Tibial nerve (tissue), 4 donors: ENCODE measurements around the gene CEP170B. TPM values are rescaled to one million over a fixed set of nuclear protein-coding genes. Genes with fewer than 3 reads are reported as not detected.

Experiments
- DNase-seq, 2 donors: peaks; one replicate each; pipeline ENCODE4 v3.0.0-alpha.2; 2019; ENCODE audit warnings: low spot score in 2 of 2
- H3K27ac ChIP-seq, 4 donors: fragments of 200-600 bp; sonication (generic) in 3 of 4; one replicate each; pipeline ENCODE4 v1.5.1; 2017 to 2019; ENCODE audit warnings: mild to moderate bottlenecking in 1 of 4
- H3K27me3 ChIP-seq, 2 donors: fragments of 200-600 bp; sonication (generic) in 1 of 2; one replicate each; pipeline versions ENCODE4 v1.5.1 to v1.6.0; 2017 to 2019
- H3K36me3 ChIP-seq, 3 donors: fragments of 200-600 bp; sonication (generic); one replicate each; pipeline ENCODE4 v1.5.1; 2018 to 2019
- H3K4me1 ChIP-seq, 4 donors: fragments of 200-600 bp; sonication (generic) in 3 of 4; one replicate each; pipeline ENCODE4 v1.5.1; 2017 to 2019
- H3K4me3 ChIP-seq, 4 donors: fragments of 200-600 bp; sonication (generic) in 3 of 4; one replicate each; pipeline ENCODE4 v1.5.1; 2017 to 2019; ENCODE audit warnings: mild to moderate bottlenecking in 1 of 4, moderate library complexity in 1 of 4
- H3K9me3 ChIP-seq, 4 donors: fragments of 200-600 bp; sonication (generic) in 3 of 4; one replicate each; pipeline ENCODE4 v1.5.1; 2017 to 2019
- EP300 ChIP-seq, 2 donors: sonication (generic); formaldehyde crosslinking; IDR thresholded peaks; one replicate each; pipeline ENCODE4 v1.6.1; 2017; ENCODE audit warnings: antibody characterized with exemption in 2 of 2, mild to moderate bottlenecking in 1 of 2
- POLR2A ChIP-seq, 2 donors: fragments of 450-650 bp; IDR thresholded peaks; one replicate each; pipeline ENCODE4 v1.6.1; 2017; ENCODE audit warnings: antibody characterized with exemption in 2 of 2, mild to moderate bottlenecking in 2 of 2, moderate library complexity in 2 of 2
- WGBS, 2 donors: methylation state at CpG; one replicate each; pipeline ENCODE4 v1.1.5; 2018; 5-methylcytosine and 5-hydroxymethylcytosine counted together
- total RNA-seq, 4 donors: library from RNA; depleted of rRNA; stranded (reverse); fragments of >200 nt; gene quantifications; one replicate each; pipeline ENCODE4 v1.1.0, GENCODE V29; 2016
- TF ChIP-seq, protein P1 (sequence below), 5 experiments: fragments of 200-600 bp in 3 of 5; fragments of 450-650 bp in 2 of 5; sonication (generic) in 3 of 5; IDR thresholded peaks; one replicate each; pipeline ENCODE4 v1.5.1; 2016 to 2019; ENCODE audit warnings: antibody characterized with exemption in 5 of 5, mild to moderate bottlenecking in 3 of 5, moderate library complexity in 2 of 5

CEP170B gene
- total RNA-seq, 4 donors from 2014 or later, result 10.1 to 36.3 (median 13.0) TPM

DNA sequence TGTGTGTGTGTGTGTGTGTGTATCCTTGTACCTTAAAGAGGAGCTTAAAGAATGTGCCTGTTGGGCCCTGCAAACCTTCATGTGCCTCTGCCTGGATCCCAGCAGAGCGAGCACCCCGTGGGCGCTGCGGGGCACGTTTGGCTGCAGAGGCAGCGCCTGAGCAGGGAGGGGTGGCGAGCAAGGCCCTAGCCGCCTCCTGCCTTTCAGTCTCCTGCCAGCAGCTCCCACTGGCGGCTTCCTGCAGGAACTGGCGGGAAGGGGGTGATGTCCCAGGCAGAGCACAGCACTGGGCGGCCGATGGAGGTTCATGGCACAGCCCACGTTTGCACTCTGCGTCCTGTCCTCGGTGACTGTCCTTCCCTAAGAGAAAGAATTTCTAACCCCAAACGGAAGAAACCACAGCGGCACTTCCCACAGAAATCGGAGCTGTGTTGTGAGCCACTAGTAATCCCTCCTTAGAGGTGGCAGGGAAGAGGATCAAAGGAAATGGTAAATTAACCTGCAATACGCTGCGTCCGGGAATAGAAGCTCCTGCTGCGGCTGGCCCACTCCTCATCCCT lies 44.3 kb upstream of the CEP170B start:
- Histone ChIP-seq H3K9me3 (peaks cover 0 to 5% (median 0%) of the 10 kb centered on the region in 4 donors), H3K27me3 (no peaks in the 10 kb centered on the region), H3K27ac (peak overlapping the region in 1 of 4 donors; percentile 37), H3K4me3 (no peak overlapping the region), H3K4me1 (peaks cover 0 to 32% (median 14%) of the 10 kb centered on the region in 4 donors), H3K36me3 (peaks cover 0 to 10% (median 0%) of the 10 kb centered on the region in 3 donors)
- 12 to 22% methylated on average over 16 to 22 of the region's 22 CpGs for WGBS, 2 donors
- TF ChIP-seq POLR2A (IDR thresholded peaks at IDR 0.05), result no peak
- TF ChIP-seq EP300 (IDR thresholded peaks at IDR 0.05), result no peak
- TF ChIP-seq, protein P1, sequence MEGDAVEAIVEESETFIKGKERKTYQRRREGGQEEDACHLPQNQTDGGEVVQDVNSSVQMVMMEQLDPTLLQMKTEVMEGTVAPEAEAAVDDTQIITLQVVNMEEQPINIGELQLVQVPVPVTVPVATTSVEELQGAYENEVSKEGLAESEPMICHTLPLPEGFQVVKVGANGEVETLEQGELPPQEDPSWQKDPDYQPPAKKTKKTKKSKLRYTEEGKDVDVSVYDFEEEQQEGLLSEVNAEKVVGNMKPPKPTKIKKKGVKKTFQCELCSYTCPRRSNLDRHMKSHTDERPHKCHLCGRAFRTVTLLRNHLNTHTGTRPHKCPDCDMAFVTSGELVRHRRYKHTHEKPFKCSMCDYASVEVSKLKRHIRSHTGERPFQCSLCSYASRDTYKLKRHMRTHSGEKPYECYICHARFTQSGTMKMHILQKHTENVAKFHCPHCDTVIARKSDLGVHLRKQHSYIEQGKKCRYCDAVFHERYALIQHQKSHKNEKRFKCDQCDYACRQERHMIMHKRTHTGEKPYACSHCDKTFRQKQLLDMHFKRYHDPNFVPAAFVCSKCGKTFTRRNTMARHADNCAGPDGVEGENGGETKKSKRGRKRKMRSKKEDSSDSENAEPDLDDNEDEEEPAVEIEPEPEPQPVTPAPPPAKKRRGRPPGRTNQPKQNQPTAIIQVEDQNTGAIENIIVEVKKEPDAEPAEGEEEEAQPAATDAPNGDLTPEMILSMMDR (IDR thresholded peaks at IDR 0.05), result peak; percentile 25 to 66 (median 54)
- DNase-seq, result no peak

DNA sequence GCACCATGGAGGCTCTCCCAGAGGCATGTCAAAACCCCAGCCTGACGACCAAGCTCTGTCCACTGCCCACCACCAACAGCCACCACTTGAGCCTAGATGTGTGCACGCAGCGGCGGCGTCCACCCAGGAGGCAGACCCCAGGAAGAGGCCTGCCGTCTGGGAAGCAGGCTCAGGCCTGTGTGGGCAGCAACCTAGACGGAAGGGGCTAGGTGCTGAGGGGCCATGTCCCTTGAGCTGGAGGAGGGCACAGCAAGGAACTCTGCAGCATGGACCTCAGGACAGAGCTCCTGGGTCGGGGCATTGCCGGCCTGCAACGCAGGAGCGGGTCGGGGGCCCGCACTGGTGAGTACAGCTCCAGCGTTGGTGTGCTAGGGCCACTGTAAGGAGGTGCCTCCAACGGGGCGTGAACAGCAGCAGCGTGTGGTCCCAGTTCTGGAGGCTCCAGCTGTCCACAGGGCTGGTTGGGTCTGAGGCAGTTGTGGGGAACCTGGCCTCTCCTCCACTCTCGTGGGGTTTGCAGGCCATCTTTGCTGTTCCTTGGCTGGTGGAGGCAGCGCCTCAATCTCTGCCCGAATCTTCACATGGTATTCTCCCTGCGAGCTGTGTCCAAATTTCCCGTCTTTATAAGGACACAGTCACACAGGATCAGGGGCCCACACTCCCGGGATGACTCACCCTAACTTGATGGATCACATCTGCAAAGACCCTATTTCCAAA lies 43.7 kb upstream of the CEP170B start:
- Histone ChIP-seq H3K9me3 (peaks cover 0 to 5% (median 0%) of the 10 kb centered on the region in 4 donors), H3K4me3 (no peak overlapping the region), H3K27ac (no peak overlapping the region), H3K4me1 (peaks cover 0 to 37% (median 19%) of the 10 kb centered on the region in 4 donors), H3K36me3 (peaks cover 0 to 10% (median 0%) of the 10 kb centered on the region in 3 donors), H3K27me3 (no peaks in the 10 kb centered on the region)
- WGBS, 2 donors, result 83 to 84% methylated on average over 16 to 23 of the region's 23 CpGs
- TF ChIP-seq POLR2A (IDR thresholded peaks at IDR 0.05) (no peak), EP300 (IDR thresholded peaks at IDR 0.05) (no peak)
- TF ChIP-seq, protein P1 (IDR thresholded peaks at IDR 0.05), result no peak
- DNase-seq, result no peak

DNA sequence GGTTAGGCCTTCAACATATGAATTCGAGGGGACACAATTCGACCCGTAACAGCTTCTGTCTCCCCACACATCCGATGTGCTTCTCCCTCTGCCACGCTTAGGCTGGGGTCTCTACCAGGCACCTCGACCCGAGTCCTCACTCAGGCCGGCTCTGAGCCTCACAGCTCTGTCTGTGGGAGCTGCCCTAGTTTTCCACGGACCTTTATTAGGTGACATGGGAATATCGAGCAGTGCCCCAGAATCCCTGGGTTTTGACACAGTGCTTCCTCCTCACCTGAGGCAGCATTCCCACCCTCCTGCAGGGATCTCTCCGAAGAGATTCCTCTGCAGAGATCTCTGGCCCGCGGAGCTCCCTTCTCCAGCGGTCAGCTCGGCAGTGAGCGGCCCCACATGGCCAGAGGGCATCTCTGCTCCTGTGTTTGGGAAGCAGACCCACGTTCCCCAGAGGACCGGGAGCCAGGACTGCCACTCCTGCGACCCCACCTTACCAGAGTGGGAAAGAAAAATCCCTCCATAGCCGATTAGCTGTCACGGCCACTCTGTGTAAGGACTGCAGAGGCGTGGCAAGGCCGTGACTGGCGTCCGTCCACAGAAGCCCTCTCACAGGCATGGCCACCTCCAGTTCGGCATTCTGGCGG lies 43.0 kb upstream of the CEP170B start:
- Histone ChIP-seq H3K9me3 (peaks cover 0 to 5% (median 0%) of the 10 kb centered on the region in 4 donors), H3K4me1 (peaks cover 0 to 35% (median 16%) of the 10 kb centered on the region in 4 donors), H3K27me3 (no peaks in the 10 kb centered on the region), H3K27ac (no peak overlapping the region), H3K36me3 (peaks cover 0 to 10% (median 0%) of the 10 kb centered on the region in 3 donors), H3K4me3 (no peak overlapping the region)
- 81% methylated on average over 16 to 27 of the region's 27 CpGs for WGBS, 2 donors
- DNase-seq, result no peak
- no peak for TF ChIP-seq EP300 (IDR thresholded peaks at IDR 0.05)
- TF ChIP-seq POLR2A (IDR thresholded peaks at IDR 0.05), result no peak
- TF ChIP-seq, protein P1 (IDR thresholded peaks at IDR 0.05), result no peak

DNA sequence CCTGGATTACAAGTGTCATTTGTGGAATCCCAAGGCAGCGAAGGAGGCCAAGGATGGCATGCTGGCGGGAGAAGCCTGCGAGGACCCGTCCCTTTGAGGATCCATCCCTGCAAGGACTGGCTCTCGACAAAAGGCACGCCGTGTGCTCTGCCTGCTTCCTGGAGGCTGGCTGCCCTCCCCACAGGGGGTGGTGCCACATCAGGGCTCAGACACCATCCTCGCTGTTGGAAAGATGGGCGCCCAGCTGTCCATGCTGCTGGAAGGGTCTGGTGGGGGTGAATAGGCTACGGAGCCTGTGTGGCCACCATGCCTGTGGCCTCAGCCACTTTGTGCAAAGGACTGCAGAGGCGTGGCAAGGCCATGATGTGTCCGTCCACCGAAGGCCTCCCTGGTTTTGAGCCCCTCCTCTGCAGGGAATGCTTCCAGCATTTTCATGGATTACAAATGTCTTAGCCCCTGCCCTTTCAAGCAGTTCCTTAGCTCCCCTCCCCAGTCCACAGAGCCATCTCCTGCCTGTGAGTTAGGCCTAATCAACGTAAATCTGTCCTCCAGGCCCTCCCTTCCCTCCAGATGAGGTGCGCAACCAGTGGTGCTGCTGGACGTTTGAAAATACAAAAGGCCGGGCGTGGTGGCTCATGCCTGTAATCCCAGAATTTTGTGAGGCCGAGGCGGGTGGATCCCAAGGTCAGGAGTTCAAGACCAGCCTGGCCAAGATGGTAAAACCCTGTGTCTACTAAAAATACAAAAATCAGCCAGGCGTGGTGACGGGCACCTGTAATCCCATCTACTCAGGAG lies 42.0 kb upstream of the CEP170B start:
- Histone ChIP-seq H3K4me3 (no peak overlapping the region), H3K36me3 (peaks cover 0 to 7% (median 0%) of the 10 kb centered on the region in 3 donors), H3K4me1 (peaks cover 0 to 38% (median 20%) of the 10 kb centered on the region in 4 donors), H3K9me3 (peaks cover 0 to 3% (median 0%) of the 10 kb centered on the region in 4 donors), H3K27me3 (no peaks in the 10 kb centered on the region), H3K27ac (no peak overlapping the region)
- 86 to 90% methylated on average over 22 of the region's 22 CpGs for WGBS, 2 donors
- TF ChIP-seq, protein P1 (IDR thresholded peaks at IDR 0.05), result no peak
- TF ChIP-seq EP300 (IDR thresholded peaks at IDR 0.05) (no peak), POLR2A (IDR thresholded peaks at IDR 0.05) (no peak)
- no peak for DNase-seq
